ENCODE results near the gene IFT122. TPM values are rescaled to one million over a fixed set of nuclear protein-coding genes. Genes with fewer than 3 reads are reported as not detected.

IFT122 gene
- total and polyA plus RNA-seq, 2 experiments from 2014 or later = 10.2 to 38.8 TPM

DNA sequence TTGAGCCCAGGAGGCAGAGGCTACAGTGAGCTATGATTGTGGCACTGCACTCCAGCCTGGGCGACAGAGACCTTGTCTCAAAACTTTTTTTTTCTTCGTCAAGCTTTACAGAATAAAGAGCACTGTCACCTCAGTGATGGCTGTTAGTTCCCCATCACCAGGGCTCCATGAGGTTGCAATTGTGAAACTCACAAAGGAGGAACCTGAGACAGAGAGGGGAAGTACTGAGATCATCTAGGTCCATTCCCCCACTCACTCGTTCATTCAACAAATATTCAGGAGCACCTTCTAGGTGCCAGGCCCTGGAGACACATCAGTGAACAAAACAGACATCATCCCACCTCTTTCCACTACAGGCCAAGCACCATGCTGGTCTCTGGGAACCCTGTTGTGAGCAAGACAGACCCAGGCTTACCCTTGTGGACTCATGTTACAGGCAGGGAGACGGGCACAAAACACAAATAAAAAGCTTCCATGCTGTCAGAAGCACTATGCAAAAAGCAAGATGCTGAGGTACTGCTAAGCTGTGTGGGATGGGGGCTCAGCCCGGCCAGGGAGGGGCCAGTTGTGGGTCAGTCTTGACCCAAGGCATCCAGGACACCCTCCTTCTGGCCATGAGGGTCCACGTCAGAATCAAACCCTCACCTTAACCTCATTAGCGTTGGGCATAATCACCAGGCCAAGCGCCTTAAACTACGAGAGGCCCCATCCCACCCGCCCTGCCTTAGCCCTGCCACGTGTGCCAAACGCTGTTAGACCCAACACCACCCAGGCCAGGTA is 86.3 kb downstream of the IFT122 start:
- Mint-ChIP-seq H3K36me3 (ENCODE audit: low read depth) (no peaks in the 10 kb centered on the region; the same call in 2 of the 3 replicates), H3K27ac (no peak overlapping the region; the same call in 1 of the 2 replicates), H3K9me3 (no peaks in the 10 kb centered on the region), H3K27me3 (ENCODE audit: insufficient read depth, low read depth, poor library complexity) (peaks cover 20% of the 10 kb centered on the region), H3K4me1 (peaks cover 27% of the 10 kb centered on the region), H3K4me3 (no peak overlapping the region)
- no peak for DNase-seq (ENCODE audit: low spot score)
- H3K4me3 ChIP-seq = no peak overlapping the region
- H3K4me2 ChIP-seq = no peak overlapping the region
- H3K79me2 ChIP-seq (replicated peaks; ENCODE audit: insufficient read depth) = no peaks in the 10 kb centered on the region
- no peak overlapping the region for H3K27ac ChIP-seq (ENCODE audit: low read depth)
- no peak overlapping the region for H2AFZ ChIP-seq
- H3F3A ChIP-seq (replicated peaks; ENCODE audit: low read depth) = no peaks in the 10 kb centered on the region
- ATAC-seq = peak; percentile 49
- no peak for TF ChIP-seq STAT1 (IDR thresholded peaks at IDR 0.05; ENCODE audit: unreplicated experiment)
- TF ChIP-seq ZNF114 (CRISPR knock-in tag; IDR thresholded peaks at IDR 0.05) = no peak
- TF ChIP-seq POLR2AphosphoS5 (IDR thresholded peaks at IDR 0.05; ENCODE audit: low read depth) = no peak
- TF ChIP-seq EZH2phosphoT487 (IDR thresholded peaks at IDR 0.05; ENCODE audit: unreplicated experiment) = no peak
- no peak for TF ChIP-seq ZNF331 (CRISPR knock-in tag; IDR thresholded peaks at IDR 0.05; ENCODE audit: low read depth)
- no peak for TF ChIP-seq CREB1 (CRISPR knock-in tag; IDR thresholded peaks at IDR 0.05; ENCODE audit: low read depth)
- TF ChIP-seq EZH2 (IDR thresholded peaks at IDR 0.05; ENCODE audit: low read depth, unreplicated experiment) = no peak
- TF ChIP-seq, protein P1, sequence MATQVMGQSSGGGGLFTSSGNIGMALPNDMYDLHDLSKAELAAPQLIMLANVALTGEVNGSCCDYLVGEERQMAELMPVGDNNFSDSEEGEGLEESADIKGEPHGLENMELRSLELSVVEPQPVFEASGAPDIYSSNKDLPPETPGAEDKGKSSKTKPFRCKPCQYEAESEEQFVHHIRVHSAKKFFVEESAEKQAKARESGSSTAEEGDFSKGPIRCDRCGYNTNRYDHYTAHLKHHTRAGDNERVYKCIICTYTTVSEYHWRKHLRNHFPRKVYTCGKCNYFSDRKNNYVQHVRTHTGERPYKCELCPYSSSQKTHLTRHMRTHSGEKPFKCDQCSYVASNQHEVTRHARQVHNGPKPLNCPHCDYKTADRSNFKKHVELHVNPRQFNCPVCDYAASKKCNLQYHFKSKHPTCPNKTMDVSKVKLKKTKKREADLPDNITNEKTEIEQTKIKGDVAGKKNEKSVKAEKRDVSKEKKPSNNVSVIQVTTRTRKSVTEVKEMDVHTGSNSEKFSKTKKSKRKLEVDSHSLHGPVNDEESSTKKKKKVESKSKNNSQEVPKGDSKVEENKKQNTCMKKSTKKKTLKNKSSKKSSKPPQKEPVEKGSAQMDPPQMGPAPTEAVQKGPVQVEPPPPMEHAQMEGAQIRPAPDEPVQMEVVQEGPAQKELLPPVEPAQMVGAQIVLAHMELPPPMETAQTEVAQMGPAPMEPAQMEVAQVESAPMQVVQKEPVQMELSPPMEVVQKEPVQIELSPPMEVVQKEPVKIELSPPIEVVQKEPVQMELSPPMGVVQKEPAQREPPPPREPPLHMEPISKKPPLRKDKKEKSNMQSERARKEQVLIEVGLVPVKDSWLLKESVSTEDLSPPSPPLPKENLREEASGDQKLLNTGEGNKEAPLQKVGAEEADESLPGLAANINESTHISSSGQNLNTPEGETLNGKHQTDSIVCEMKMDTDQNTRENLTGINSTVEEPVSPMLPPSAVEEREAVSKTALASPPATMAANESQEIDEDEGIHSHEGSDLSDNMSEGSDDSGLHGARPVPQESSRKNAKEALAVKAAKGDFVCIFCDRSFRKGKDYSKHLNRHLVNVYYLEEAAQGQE (IDR thresholded peaks at IDR 0.05; ENCODE audit: unreplicated experiment) = no peak
- no peak for TF ChIP-seq JUNB (IDR thresholded peaks at IDR 0.05; ENCODE audit: unreplicated experiment)
- TF ChIP-seq NANOG (IDR thresholded peaks at IDR 0.05; ENCODE audit: borderline replicate concordance) = no peak
- TF ChIP-seq ZNF462 (CRISPR knock-in tag; IDR thresholded peaks at IDR 0.05) = no peak
- no peaks in the 10 kb centered on the region for H3K27me3 ChIP-seq (ENCODE audit: insufficient read depth)
- H3K4me1 ChIP-seq (ENCODE audit: insufficient read depth) = peaks cover 5% of the 10 kb centered on the region; the same call in 1 of the 2 replicates
- H3K9me2 ChIP-seq (ENCODE audit: insufficient read depth) = 0 out of 2 replicates have a peak, but pooled peaks cover 3% of the 10 kb centered on the region
- H4K20me1 ChIP-seq (replicated peaks; ENCODE audit: insufficient read depth) = no peaks in the 10 kb centered on the region
- H3K36me3 ChIP-seq (ENCODE audit: insufficient read depth) = no peaks in the 10 kb centered on the region
